DMS 273 treated with DMSO at 0.1 percent for 48 hours (cell line): ENCODE results near the gene CUX1.
A peak's percentile ranks its signal among the peaks of the same experiment; 100 is the strongest.
"Not testable (repeated sequence)": the region's sequence is repeated elsewhere in the genome, so short reads cannot be mapped to it uniquely, and the experiment has no call there.

Experiments
- DNase-seq: peaks from one replicate; lab custom pipeline; 2025; lab: John Stamatoyannopoulos, UW

Gene CUX1

DNA sequence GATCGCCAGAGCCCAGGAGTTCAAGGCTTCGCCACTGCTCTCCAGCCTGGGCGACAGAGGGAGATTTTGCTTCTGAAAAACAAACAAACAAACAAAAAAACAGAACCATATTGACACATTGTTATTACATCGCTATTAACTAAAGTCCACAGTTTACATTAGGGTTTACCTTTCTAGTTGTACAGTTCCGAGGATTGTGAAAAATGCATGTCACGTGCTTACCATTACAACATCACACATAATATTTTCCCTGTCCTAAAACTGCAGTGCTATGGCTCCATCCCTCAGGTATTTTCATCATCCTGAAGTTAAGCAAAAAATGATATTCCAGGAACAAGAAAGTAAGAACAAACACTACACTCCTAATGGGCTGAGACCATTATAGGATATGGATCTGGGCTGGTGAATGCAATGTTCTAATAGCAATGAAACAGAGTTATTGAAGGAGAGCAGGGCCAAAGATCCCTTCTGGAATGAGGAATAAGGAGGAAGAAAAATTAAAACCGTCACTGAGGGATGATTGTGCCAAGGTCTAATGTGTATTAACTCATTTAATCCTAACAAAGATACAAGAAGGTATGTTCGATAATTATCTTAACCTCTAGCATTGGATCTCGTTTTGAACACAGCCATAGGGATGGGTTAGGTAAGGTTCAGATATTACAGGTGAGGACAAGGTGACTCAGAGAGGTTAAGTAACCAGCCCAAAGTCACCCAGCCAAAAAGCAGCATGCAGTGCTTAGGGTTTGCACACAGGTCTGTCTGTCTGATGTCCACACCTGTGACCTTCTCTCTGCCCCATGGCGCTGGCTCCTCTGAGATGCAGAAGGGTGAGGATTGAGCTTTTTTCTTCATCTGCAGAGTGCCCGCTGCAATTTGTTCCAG, 14.0 kb upstream of the CUX1 start:
- no peak for DNase-seq

DNA sequence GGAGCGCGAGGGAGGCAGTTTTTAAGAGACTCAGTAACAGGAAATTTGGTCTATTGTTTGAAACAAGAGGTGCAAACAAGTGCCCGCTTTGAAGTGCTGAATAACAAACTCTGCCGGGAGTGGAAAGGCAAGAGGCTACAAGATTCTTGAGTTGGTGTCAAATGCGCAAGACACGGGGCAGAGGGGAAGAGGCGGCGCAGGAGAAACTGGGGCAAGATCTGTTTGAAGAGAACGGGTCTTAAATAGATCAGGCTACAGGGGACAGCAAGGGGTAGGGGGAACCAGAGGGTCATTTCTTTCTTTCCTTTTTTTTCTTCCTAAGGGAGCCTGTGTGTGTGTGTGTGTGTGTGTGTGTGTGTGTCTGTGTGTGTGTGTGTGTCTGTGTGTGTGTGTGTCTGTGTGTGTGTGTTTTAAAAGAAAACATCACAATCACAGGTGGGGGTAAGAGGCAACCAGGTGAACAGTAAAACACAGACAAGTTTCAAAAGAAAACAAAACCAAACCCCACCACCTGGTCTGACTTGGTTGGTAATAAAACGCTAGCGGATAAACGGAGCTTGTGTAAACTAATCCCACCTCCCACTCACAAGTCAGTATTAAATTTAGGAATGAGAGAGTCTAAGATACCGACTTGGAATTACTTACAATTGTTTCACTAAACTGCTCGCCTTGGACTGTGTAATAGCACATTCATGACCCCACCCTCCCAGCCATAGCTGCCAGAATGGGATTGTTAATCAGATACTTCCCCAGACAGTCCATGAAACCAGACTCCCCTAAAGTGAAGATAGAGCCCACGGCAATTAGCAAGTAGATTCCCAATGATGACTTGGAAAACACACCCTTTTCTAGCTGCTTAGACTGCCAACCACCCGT, 13.1 kb upstream of the CUX1 start:
- DNase-seq: no peak

DNA sequence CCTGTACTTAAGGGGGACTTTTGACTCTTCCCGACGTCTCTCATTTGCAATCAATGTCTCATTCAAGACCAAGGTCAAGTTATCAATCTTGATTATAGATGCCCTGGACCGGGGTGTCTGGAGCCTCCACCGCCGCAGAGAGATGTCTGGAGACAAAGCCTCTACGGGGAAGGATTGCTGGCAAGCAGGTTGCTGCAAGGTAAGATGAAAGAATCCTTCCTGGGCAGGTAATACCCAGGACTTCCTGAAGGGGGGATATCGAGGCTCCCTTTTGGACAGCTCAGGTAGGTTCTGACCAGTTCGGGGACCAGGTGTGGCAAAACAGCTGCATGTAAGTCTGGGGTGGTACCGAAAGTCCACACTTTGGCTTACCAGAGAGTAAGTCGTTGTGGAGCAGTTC, 12.5 kb upstream of the CUX1 start:
- no peak for DNase-seq

DNA sequence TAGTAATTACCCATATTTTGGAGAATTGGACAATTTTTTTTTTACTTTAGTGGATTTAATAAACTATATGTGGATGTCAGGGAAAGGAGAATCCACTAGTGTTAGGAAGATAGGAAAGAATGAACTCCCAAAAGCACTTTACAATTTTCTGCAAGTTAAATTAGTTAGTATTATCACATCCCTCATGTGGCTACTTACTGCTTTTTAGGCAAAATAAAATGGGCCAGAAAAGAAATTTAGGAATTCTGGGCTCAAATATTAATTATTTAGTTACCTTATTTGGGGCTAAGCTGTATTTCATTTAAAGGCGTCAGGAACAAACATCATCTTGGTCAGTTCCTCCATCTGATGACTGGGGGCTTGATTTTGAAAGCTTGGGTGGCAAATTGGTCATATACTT, 4.8 kb upstream of the CUX1 start:
- DNase-seq: no peak

DNA sequence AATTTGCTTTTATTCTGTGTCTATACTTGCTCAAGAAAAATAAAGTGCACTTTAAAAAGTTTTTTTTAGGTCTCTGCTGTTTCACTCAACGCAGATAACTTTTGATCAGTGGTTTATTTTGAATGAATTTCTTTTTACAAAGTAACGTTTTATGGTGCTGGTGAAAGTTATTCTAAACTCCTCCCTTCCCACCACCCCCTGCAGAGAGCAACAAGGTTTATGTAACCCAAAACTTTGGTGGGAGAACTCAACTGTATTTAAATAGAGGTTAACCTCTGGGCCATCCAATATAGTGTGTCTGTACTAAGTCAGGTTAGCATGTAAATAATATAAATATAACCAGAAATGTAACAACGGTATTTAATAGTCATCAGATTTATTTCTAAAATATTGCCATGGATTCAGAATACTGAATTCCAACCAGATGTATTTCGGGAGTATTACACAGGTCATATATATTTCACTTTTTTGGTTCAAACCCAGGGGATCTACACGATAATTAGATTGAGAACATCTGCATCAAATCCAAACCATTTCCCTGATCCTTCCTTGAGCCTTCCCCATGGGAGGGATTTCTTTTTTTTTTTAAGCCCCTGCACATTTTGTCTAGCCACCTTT, 3.9 kb upstream of the CUX1 start:
- no peak for DNase-seq

DNA sequence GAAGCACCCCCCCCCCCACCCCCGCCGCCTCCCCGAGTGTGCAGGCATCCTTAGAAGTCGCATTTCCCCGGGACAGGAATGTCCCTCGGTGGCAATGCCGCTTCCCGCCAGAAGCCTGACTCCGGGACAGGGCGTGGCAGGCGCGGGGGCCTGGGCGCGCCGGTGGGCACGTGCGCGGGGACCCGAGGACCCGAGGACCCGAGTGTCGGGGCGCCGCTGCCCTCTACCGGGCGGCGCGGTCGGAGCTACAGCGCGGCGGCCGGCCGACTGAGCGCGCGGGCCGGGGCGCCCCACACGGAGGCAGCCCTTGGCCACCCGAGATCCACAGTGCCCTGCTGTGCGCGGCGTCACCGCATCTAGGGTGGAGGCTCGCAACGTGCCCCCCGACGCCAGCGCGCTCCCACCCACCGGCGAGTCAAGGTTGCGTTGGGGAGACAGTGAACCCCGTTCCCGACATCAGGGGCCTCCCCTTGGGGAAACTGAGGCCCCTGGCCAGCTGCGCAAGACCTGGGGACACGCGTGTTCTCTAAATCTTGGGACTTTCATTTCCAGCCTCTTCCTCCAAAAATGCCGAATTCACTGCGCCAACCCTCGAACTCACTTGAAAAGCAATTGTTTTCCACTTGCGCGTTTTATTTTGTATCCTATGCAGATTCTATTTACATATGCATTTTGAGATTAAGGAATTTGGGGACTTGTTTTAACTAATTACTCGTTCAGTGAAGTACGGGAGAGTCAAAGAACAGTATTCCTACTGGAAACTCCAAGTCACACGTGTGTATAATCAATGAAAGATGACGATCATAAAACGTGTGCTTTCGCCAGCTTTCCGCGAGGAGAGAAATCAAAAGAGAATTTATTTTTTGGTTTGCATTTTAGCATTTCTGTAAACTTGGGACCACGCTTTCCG, 3.1 kb upstream of the CUX1 start:
- DNase-seq: peak; percentile 27

DNA sequence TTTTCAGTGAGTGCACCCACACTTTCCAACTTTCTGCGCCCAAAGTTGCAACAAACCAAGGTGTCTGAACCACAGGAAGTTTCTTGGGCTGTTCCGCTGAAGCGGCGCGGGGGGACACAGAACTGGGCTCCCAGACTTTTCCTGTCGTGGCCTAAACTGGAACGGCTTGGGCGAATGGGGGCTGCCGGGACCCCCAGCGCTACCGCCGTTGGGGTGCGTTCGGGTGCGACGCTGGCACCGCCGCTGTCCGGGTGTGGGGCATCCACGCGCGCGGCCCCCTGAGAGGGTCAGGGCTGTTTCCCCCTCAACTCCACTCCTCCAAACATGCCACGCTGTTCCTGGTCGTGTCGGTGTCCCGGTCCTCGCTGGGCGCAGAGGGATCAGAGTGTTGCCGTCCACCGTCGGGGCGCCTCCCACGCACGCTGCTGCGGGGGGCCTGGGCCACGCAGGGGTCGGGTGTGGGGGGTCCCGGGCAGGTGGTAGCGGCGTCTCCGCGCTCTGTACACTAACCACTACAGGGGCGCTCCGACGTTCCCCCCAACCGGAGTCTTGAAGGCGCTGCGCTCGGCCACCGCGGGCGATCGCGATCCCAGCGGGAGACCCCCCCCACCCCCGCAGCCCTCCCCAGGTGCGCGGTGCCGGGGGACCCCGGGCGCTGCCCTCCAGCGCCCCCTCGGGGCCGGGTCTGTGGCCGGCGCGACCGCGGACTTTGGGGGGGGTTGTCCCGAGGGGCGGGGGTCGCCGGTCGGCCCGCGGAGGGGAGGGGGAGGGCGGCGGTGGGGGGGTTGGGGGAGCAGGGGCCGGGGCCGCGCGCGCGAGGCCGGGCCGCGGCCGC, 2.2 kb upstream of the CUX1 start:
- DNase-seq: no peak

DNA sequence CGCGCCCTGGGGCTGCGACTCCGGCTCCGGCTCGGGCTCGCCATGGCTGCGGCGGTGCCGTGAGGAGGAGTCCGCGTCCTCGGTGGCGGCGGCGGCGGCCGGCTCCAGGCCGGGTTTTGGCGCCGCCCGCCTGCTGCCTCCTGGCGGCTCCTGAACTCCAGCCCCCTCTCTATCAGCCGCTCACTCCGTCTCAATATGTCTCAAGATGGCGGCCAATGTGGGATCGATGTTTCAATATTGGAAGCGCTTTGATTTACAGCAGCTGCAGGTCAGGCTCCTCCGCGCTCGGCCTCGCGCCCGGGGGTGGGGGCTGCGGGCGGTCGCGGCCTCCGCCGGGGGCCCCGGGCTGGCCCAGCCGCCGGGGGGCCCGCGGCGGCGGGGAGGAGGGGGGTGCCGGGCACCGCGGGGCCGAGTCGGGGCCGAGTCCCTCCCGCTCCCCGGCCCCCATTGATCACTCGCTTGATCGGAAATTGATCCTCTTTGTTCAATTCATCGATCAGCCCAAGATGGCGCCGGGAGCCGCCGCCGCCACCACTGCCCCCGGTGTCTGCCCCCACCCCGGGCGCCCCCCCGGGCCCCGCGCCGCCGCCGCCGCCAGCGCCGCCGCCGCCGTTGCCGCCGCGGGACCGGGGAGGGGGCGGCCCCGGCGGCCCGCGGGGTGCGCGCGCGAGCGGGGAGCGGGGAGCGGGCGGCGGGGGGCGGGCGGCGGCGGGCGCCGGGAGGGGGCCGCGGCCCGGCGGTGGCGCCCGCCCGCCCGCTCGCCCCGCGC, 1.4 kb upstream of the CUX1 start:
- peak; percentile 77 for DNase-seq

DNA sequence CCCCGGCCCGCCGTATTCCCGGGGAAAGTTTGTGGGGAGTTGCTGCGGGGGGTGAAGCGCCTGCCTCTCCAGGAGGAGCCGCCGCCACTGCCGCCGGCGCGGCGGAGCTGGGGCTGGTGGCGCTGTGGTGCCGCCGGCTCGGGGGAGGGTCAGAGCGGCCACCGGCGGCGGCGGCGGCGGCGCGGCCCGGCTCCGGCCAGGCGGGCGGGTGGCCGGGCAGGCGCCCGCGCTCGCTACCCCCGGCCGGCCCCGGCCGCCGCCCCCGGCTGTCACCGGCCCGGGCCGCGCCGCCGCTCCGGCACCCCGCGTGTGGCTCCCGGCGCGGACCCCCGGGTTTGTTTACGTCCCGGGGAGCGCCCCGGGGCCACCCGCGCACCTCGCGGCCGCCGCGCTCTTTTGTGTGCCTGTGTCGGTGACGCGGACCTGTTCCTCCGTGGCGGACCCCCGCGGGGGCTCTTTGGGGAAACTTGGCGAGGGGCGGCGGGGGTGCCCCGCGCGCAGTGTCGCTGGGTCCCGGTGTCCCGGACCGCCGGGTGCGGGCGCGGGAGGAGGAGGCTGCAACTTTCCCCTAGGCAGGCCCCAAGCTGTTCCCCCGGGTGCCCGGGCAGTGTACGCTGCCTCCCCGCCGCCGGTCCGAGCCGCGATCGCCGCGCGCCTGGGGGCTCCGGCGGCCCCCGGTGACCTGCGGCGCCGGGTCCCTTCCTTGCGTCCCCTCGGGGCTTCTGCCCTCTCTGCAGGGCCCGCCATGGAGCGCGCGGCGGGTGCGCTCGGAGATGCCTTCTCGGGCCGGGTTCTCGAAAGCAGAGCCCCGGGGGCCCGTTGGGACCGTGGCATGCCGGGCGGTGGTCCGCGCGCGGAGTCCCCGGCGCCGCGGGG, 593 bp upstream of the CUX1 start:
- no peak for DNase-seq

DNA sequence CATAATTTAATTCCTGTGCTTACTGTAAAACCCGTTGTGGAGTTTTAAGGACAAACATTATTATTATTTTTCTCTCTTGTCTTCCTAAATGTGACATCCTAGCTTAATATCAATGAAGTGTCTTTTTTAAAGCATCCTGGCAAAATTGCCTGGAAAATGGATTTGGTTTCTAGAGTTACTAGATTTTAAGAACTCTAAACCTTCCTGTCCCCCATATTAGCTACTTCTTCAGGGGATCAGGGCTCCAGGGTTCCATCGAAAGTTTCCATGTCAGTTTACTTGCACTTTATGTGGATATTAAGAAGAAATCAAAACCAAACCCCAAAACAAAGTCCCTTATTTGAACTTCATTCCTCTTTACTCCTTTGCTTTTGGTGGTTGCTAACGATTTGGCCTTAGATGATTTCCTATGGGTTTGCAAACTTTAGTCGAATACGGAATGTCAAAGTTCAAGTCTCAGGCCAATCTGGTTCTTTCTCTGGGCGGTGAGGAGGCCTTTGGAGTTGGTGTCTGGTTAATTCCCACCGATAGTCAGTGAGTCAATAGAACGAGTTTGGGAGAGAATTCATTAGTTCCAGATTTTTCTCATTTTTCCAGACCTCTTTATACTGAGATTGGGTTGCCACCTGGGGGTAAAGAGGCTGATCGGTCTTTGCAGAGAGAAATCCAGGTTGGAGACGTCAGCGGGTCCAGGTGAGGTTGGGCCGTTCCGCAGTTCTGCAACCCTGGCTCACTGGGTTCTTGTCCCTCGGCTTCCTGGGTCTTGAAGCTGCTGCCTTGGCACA, 1.1 kb downstream of the CUX1 start:
- no peak for DNase-seq

DNA sequence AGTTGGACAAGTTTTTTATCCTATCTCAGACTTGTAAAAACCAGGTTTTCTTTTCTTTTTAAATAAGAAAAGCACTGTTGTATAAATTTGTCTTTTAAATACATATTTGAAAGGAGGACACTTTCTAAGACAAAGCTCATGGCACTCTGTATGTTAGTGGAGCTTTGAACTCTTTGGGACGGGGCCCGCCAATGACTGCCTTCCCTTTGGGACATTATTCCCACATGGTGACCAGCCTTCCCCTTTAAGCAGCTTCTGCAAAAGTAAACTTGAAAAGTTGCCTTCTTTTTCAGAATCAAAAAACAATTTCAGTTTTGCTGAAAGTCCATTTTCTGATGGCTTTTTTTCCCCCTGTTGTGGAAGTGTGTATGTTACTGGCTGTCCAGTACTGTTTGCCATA, 1.8 kb downstream of the CUX1 start:
- no peak for DNase-seq

DNA sequence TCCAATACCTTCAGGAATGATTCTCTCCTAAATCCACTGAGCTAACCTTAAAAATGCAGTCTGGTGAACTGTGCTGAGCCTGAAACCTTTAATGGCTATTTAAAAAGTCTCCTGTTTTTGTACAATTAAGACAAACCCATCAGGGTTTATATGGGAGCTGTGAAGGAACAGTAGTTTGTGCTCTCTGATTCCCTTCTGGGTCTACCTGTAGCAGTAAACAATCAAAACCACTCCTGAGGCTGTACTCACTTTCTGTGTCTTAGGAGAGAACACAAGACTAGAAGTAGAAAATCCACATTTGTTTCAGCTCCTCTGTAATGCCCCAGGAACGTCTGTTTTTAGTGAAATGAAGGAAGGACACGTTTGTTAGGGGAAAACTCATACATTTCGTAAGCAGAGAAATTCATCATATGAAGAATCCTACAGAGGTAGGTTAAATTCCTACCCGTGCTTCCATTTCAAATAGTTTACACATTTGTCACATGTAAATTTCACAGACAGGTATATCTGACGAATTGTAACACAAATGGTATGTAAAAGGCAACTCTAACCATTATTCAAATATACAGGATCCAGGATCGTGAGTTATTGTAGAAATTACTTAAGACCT, 2.6 kb downstream of the CUX1 start:
- DNase-seq: no peak

DNA sequence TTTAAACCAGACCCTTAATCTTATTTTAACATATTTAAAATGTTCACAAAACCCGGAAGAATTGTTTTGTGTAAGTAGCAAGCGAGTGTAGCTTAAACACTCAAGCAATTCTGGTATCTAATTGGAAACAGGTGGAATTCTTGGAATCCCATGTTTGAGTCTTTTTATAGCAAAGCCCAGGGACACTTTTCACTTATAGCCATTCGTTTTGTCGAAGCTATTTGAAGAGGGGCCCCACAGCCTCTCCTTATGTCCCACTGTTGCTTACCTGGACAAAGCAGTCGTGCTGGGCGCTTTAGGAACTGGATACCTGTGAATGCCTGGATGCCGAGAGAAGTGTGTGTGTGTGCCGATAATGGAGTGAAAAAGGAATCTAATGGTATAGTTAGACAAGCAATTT, 3.3 kb downstream of the CUX1 start:
- DNase-seq: no peak

DNA sequence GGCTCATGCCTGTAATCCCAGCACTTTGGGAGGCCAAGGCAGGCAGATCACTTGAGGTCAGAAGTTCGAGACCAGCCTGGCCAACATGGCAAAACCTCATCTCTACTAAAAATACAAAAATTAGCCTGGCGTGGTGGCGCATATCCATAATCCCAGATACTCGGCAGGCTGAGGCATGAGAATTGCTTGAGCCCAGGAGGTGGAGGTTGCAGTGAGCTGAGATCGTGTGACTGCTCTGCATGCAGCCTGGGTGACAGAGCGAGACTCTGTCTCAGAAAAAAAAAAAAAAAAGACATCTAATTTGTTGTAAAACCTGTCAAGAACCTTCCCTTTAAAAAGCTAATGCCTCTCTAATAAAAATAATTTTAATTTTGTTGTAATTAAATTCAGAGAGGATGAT, 5.2 kb downstream of the CUX1 start:
- DNase-seq: not testable (repeated sequence)

DNA sequence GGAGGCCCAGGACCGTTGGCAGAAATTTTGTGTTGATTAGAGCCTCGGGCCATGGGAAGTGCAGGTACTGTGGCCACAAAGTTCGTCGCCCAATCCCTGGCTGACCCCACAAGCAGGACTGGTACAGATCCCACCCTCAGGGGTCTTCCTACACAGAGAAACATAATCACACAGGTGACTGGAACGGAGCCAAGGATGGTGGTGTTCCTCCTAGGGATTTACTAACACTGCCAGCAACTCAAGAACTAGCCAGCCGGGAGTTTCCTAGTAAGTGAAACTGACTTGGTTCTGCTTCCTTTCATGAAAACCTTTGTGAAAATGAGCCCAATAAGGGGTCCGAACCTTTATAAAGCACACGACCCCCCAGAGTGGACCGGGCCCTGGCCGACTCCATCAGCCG, 5.7 kb downstream of the CUX1 start:
- DNase-seq: no peak

DNA sequence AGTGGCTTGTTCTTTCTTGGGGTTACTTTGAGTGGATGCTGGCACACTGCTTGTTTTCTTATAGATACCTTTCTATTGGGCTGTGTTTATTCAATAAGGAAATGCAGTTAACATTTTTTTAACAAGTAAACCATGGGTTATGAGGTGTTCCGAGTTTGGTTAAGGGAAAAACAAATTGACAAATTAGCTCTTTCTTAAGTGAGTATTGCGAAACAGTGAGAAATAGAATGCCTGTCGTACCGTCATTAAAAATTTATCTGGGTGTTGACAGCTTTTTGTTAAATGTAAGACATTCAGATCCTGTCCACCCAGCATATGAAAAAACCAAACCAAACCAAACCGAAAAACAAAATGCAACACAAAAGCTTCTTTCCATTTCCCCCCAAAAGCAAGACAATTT, 6.2 kb downstream of the CUX1 start:
- DNase-seq: no peak

DNA sequence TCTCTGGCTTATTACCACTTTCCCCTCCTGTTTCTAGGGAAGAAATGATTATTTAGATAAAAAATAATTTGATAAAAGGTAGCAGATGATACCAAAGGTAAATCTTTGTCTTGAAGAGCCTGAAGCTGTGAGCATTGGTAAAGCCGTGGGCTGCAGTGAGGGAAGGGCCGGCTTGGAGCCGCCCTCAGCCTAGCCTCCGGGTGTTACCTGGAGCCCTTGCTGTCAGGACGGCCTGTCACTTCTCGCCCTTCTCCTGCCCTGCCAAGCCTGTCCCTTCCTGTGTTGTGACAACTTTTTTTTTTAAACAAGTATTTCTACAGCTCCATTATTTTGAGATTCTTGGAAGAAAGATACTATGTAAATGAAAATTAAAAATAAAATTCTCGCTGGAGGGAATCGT, 7.0 kb downstream of the CUX1 start:
- DNase-seq: no peak
